ENCODE data around the gene PALD1.

The PALD1 gene

GRCh38 chr10:70504521-70505358 is 26.2 kb downstream of the PALD1 start:
- no peak for DNase-seq (ENCODE audit: low read depth in 1 of 2, low spot score in 1 of 2)

- DNase-seq (ENCODE audit: low read depth in 1 of 2, low spot score in 1 of 2) = no peak
Observed at GRCh38 chr10:70505908-70506307, 27.3 kb downstream of the PALD1 start.

GRCh38 chr10:70507966-70508365 is 29.4 kb downstream of the PALD1 start:
- no peak for DNase-seq (ENCODE audit: low read depth in 1 of 2, low spot score in 1 of 2)

GRCh38 chr10:70508912-70509756 is 30.6 kb downstream of the PALD1 start:
- no peak for DNase-seq (ENCODE audit: low read depth in 1 of 2, low spot score in 1 of 2)

- no peak for DNase-seq (ENCODE audit: low read depth in 1 of 2, low spot score in 1 of 2)
Observed at GRCh38 chr10:70509757-70510147, 31.2 kb downstream of the PALD1 start.

GRCh38 chr10:70510453-70510852 is 31.9 kb downstream of the PALD1 start:
- DNase-seq (ENCODE audit: low read depth in 1 of 2, low spot score in 1 of 2) = no peak

GRCh38 chr10:70510904-70511303 is 32.3 kb downstream of the PALD1 start:
- no peak for DNase-seq (ENCODE audit: low read depth in 1 of 2, low spot score in 1 of 2)

GRCh38 chr10:70512149-70512639 is 33.6 kb downstream of the PALD1 start:
- no peak for DNase-seq (ENCODE audit: low read depth in 1 of 2, low spot score in 1 of 2)

- DNase-seq (ENCODE audit: low read depth in 1 of 2, low spot score in 1 of 2) = no peak
Observed at GRCh38 chr10:70513848-70514309, 35.3 kb downstream of the PALD1 start.

GRCh38 chr10:70514591-70514990 is 36.0 kb downstream of the PALD1 start:
- DNase-seq (ENCODE audit: low read depth in 1 of 2, low spot score in 1 of 2) = no peak

- no peak for DNase-seq (ENCODE audit: low read depth in 1 of 2, low spot score in 1 of 2)
Observed at GRCh38 chr10:70515035-70515667, 36.6 kb downstream of the PALD1 start.

- no peak for DNase-seq (ENCODE audit: low read depth in 1 of 2, low spot score in 1 of 2)
Observed at GRCh38 chr10:70518695-70519094, 40.1 kb downstream of the PALD1 start.

GRCh38 chr10:70523057-70523456 is 44.5 kb downstream of the PALD1 start:
- no peak for DNase-seq (ENCODE audit: low read depth in 1 of 2, low spot score in 1 of 2)

- DNase-seq (ENCODE audit: low read depth in 1 of 2, low spot score in 1 of 2) = no peak
Observed at GRCh38 chr10:70523549-70523948, 45.0 kb downstream of the PALD1 start.

GRCh38 chr10:70528314-70528713 is 49.7 kb downstream of the PALD1 start:
- DNase-seq (ENCODE audit: low read depth in 1 of 2, low spot score in 1 of 2) = no peak

- no peak for DNase-seq (ENCODE audit: low read depth in 1 of 2, low spot score in 1 of 2)
Observed at GRCh38 chr10:70528741-70529362, 50.3 kb downstream of the PALD1 start.

GRCh38 chr10:70529848-70530247 is 51.3 kb downstream of the PALD1 start:
- DNase-seq (ENCODE audit: low read depth in 1 of 2, low spot score in 1 of 2) = no peak

- no peak for DNase-seq (ENCODE audit: low read depth in 1 of 2, low spot score in 1 of 2)
Observed at GRCh38 chr10:70530315-70530714, 51.7 kb downstream of the PALD1 start.

- no peak for DNase-seq (ENCODE audit: low read depth in 1 of 2, low spot score in 1 of 2)
Observed at GRCh38 chr10:70532554-70533188, 54.1 kb downstream of the PALD1 start.

GRCh38 chr10:70533189-70533558 is 54.6 kb downstream of the PALD1 start:
- no peak for DNase-seq (ENCODE audit: low read depth in 1 of 2, low spot score in 1 of 2)

- no peak for DNase-seq (ENCODE audit: low read depth in 1 of 2, low spot score in 1 of 2)
Observed at GRCh38 chr10:70534281-70534680, 55.7 kb downstream of the PALD1 start.

Measured in activated CD4-positive, alpha-beta T cell treated with anti-CD3 and anti-CD28 coated beads, Interleukin-2, amount 50 U/mL, for 24 hours (primary cell).